Measurements from ENCODE around the gene ALDH6A1. TPM values are rescaled to one million over a fixed set of nuclear protein-coding genes. Genes with fewer than 3 reads are reported as not detected.
A peak's percentile ranks its signal among the peaks of the same experiment; 100 is the strongest.

The ALDH6A1 gene
- total RNA-seq, 4 donors from 2014 or later: 5.1 to 34.7 (median 13.1) TPM

- DNase-seq: no peak
- Histone ChIP-seq H3K4me1 (no peaks in the 10 kb centered on the region), H3K4me3 (no peak overlapping the region), H3K27me3 (no peaks in the 10 kb centered on the region), H3K9me3 (no peaks in the 10 kb centered on the region), H3K27ac (no peak overlapping the region), H3K36me3 (peaks cover 0 to 45% (median 0%) of the 10 kb centered on the region in 3 donors)
- 83 to 86% methylated on average over 1 of the region's 1 CpG for WGBS, 2 donors
- intact Hi-C loops (cut with DNase I): no loop called here
- no peak for TF ChIP-seq POLR2A (IDR thresholded peaks at IDR 0.05)
- TF ChIP-seq, protein P1, sequence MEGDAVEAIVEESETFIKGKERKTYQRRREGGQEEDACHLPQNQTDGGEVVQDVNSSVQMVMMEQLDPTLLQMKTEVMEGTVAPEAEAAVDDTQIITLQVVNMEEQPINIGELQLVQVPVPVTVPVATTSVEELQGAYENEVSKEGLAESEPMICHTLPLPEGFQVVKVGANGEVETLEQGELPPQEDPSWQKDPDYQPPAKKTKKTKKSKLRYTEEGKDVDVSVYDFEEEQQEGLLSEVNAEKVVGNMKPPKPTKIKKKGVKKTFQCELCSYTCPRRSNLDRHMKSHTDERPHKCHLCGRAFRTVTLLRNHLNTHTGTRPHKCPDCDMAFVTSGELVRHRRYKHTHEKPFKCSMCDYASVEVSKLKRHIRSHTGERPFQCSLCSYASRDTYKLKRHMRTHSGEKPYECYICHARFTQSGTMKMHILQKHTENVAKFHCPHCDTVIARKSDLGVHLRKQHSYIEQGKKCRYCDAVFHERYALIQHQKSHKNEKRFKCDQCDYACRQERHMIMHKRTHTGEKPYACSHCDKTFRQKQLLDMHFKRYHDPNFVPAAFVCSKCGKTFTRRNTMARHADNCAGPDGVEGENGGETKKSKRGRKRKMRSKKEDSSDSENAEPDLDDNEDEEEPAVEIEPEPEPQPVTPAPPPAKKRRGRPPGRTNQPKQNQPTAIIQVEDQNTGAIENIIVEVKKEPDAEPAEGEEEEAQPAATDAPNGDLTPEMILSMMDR (IDR thresholded peaks at IDR 0.05): no peak
Measured at GRCh38 chr14:74109369-74109768, 25.1 kb upstream of the ALDH6A1 start.

- TF ChIP-seq, protein P1 (IDR thresholded peaks at IDR 0.05): no peak
- TF ChIP-seq POLR2A (IDR thresholded peaks at IDR 0.05): no peak
- Histone ChIP-seq H3K4me1 (no peaks in the 10 kb centered on the region), H3K27me3 (no peaks in the 10 kb centered on the region)
Measured at GRCh38 chr14:74105381-74105780, 21.1 kb upstream of the ALDH6A1 start.

DNA sequence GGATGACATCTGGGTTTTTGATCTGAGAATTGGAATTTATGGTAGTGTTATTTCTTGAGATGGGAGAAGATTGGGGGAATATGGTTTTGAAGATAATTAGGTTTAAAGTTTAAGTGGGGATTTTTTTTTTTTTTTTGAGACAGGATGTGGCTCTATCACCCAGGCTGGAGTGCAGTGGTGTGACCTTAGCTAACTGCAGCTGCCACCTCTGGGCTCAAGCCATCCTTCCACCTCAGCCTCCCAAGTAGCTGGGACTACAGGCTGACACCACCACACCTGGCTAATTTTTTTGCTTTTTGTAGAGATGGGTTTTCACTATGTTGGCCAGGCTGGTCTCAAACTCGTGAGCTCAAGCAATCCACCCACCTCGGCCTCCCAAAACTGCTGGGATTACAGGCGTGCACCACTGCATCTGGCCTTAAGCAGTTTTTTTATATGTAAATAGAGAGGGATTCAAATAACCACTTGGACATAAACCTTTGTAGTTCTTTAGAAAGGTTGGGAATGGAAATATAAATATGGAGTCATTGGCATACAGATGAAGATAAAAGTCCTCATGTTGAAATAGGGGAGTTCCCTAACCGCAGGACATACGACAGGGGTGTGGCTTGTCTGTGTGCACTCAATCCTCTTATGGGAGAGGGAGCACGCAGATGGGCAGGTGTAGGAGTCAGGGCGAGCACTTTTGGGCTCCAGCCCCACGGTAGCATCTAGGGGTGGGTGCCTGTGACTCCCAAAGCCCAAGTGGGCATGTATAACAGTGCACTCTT, 5.2 kb upstream of the ALDH6A1 start:
- peaks cover 0 to 30% (median 0%) of the 10 kb centered on the region in 3 donors for H3K36me3 ChIP-seq
- H3K4me1 ChIP-seq: peaks cover 0 to 18% (median 8%) of the 10 kb centered on the region in 3 donors
- 89 to 91% methylated on average over 8 of the region's 8 CpGs for WGBS, 2 donors
- intact Hi-C loops (cut with DNase I): no loop called here
- no peak overlapping the region for H3K4me3 ChIP-seq
- TF ChIP-seq, protein P1 (IDR thresholded peaks at IDR 0.05): no peak
- TF ChIP-seq POLR2A (IDR thresholded peaks at IDR 0.05): no peak
- no peaks in the 10 kb centered on the region for H3K27me3 ChIP-seq
- DNase-seq: no peak
- no peak overlapping the region for H3K27ac ChIP-seq
- no peaks in the 10 kb centered on the region for H3K9me3 ChIP-seq

More at GRCh38 chr14:74105381-74105780, 21.1 kb upstream of the ALDH6A1 start:
- DNase-seq: no peak
- H3K36me3 ChIP-seq: peaks cover 0 to 66% (median 0%) of the 10 kb centered on the region in 3 donors
- no peaks in the 10 kb centered on the region for H3K9me3 ChIP-seq
- no peak overlapping the region for H3K4me3 ChIP-seq
- WGBS, 2 donors: 93 to 94% methylated on average over 2 of the region's 2 CpGs
- no peak overlapping the region for H3K27ac ChIP-seq
- intact Hi-C loops (cut with DNase I): no loop called here

DNA sequence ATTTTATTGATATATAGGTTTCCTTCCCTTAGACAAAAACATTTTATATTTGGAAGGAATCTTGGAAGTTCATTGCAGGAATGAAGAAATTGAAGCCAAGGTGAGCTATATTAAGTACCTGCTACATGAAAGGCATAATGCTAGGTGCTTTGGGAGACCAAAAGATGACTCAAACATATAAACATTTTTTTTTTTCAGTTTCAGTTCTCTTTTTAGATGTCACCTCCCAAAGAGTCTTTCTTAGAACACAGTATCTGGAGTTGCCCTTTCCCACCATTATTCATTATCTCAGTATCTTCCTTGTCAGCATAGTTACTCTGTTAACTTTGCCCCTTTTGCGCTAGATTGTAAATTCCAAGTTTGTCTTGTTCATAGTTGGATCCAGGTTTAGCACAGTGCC, 1.6 kb upstream of the ALDH6A1 start:
- no peak for DNase-seq
- no peak for TF ChIP-seq POLR2A (IDR thresholded peaks at IDR 0.05)
- TF ChIP-seq, protein P1 (IDR thresholded peaks at IDR 0.05): no peak
- 89 to 91% methylated on average over 1 of the region's 1 CpG for WGBS, 2 donors
- peak overlapping the region in 3 of 4 donors; percentile 71 to 76 (median 75) for H3K4me3 ChIP-seq
- H3K36me3 ChIP-seq: no peaks in the 10 kb centered on the region
- H3K4me1 ChIP-seq: peaks cover 0 to 42% (median 14%) of the 10 kb centered on the region in 3 donors
- intact Hi-C loops (cut with DNase I): no loop called here
- H3K27ac ChIP-seq: peak overlapping the region in 1 of 4 donors; percentile 92
- H3K27me3 ChIP-seq: no peaks in the 10 kb centered on the region
- H3K9me3 ChIP-seq: no peaks in the 10 kb centered on the region

DNA sequence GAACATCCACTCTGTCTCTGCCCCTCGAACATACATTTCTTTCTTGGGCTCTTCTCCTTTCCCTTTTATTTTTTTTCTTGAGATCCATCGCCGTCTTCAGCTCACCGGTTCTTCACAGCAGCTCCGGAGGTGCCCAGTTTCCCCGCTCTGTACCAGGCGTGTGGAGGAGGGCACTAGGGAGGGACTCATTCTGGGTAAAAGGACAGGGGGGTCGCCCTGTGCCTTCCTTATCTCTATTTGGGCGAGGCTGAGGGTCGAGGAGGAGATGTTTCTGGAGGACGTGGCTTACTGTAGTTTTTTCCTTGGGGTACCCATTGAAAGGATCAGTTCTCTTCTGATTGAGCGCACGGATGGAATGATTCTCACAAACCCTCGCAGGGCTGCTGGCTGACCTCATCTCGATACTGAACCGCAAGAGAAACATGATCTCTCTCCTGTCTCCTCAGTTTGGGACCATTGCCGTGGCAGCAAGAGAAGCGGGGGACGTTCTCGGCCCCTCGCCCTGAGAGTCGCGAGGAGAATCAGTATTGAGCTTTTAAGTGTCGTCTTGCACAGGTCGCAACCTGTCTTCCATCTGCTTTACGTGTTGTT, 889 bp upstream of the ALDH6A1 start:
- 0 to 1% methylated on average over 18 to 19 of the region's 26 CpGs for WGBS, 2 donors
- DNase-seq: no peak
- intact Hi-C loops (cut with DNase I): no loop called here
- Histone ChIP-seq H3K4me1 (peaks cover 0 to 42% (median 14%) of the 10 kb centered on the region in 3 donors), H3K4me3 (peak overlapping the region; percentile 71 to 76 (median 76)), H3K9me3 (no peaks in the 10 kb centered on the region), H3K36me3 (no peaks in the 10 kb centered on the region), H3K27ac (peak overlapping the region; percentile 85 to 94 (median 91)), H3K27me3 (no peaks in the 10 kb centered on the region)
- TF ChIP-seq, protein P1 (IDR thresholded peaks at IDR 0.05): no peak
- peak in 1 of 4 donors; percentile 6 for TF ChIP-seq POLR2A (IDR thresholded peaks at IDR 0.05)
